ENCODE data around the gene DAGLA.

- no peak for TF ChIP-seq CTCF (IDR thresholded peaks at IDR 0.05)
- no peak for TF ChIP-seq POLR2A (IDR thresholded peaks at IDR 0.05)
These were observed 22.6 kb downstream of the DAGLA start for GRCh38 chr11:61702701-61703312.
